Stimulated activated CD8-positive, alpha-beta memory T cell treated with anti-CD3 and anti-CD28 coated beads, Interleukin-4, amount 100 ng/mL, for 4 hours (primary cell): ENCODE results near the gene SPO11.

ENCODE experiments used
- DNase-seq, 2 donors: peaks; one replicate each; pipeline ENCODE4 v3.0.0-alpha.2; 2020; ENCODE audit warnings: low read depth in 2 of 2, low spot score in 1 of 2

The SPO11 gene, protein sequence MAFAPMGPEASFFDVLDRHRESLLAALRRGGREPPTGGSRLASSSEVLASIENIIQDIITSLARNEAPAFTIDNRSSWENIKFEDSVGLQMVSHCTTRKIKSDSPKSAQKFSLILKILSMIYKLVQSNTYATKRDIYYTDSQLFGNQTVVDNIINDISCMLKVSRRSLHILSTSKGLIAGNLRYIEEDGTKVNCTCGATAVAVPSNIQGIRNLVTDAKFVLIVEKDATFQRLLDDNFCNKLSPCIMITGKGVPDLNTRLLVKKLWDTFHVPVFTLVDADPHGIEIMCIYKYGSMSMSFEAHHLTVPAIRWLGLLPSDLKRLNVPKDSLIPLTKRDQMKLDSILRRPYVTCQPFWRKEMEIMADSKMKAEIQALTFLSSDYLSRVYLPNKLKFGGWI

DNA sequence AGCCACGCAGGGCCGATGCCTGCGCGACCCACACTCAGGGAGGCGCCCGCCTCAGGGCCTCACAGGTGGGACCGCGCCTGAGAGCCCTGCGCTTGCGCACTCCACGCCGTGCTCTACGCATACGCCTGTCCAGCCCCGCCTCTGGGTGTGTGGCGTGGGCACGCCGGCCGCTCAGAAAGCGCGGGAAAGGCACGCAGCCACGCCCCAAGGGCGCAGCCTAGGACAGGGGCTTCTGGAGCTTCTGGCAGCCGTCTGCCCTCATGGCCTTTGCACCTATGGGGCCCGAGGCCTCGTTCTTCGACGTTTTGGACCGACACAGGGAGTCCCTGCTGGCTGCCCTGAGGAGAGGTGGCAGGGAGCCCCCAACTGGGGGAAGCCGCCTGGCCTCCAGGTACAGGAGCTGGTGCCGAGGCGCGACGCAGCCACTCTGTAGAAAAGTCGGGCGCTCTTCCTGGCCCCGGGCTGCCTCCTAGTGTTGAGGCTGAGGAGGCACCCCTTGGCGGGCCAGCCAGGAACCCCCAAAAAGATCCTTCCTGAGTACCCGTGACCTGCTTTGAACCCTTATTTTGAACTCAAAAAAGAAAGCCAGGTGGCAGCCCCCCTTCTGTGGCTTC is at the start of gene SPO11:
SPO11 (plus strand) TSS at position 196 of the 614 bp plus-strand sequence; CDS start at position 261, 65 bp downstream.
- no peak for DNase-seq

DNA sequence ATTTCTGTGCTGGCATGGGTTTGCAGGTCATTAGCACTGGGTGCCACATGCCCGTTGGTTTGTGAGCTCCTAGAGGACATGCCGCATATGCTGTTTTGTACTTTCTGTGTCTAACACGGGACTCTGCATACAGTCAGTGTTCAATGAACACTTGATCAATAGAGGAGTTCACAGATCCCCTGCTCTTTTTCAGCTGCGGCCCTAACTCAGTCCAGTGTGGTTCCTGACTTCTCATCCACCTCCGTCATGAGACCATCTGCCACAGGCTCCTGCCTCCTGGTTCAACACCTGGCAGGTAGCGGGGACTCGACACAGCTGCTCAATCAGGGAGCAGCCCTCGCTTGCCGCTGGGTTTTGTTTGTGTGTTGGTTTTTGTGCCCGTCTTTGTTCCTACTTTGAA is 49.4 kb upstream of the SPO11 start:
- no peak for DNase-seq

DNA sequence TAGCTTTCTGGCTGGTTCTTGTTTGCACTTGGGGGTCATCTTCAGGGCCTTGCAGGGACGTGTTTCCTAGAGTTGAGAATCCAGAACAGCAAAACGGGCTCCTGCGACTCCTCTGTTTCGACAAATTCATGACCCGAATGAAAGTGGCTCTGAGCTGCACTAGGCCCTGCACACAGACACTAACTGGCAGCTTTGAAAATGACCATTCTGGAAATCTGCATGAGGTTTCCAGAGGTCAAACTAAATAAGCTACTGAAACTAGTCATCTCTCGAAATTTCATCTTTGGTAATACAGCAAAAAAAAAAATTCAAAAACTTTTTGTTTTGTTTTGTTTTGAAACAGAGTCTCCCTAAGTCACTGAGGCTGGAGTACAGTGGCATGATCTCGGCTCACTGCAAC is 47.7 kb upstream of the SPO11 start:
- no peak for DNase-seq

DNA sequence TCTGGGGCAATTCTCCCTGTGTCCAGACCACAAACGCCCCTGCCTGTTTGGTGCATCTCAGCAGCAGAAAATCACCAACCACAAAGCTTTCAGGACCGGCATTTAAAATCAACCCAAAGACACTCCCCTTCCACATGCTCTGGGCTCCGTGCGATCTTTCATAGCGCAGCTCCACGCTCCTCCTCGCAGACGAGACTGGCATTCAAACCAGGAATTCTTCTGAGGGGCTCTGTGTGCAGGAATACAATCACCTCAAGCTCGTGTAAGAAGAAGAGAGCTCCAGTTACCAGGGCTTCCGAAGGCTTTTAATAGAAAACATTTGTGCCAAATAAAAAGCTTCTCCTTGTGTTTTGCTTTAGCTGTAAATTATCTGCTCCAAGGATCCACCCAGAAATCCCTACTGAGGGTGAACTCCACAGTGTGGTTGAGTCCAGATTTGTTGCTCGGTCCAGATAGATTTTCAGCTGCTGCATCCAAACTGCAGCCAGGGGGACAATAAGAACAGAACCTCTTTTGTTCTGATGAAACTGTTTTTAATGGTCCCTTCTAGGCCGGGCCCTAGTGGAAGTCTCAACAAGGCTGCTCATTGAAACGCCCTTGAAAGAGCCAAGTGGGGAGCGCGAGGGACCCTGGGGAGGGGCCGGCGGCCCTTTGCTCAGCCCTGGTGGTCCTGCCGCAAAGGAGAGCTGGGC is 46.8 kb upstream of the SPO11 start:
- DNase-seq: no peak

DNA sequence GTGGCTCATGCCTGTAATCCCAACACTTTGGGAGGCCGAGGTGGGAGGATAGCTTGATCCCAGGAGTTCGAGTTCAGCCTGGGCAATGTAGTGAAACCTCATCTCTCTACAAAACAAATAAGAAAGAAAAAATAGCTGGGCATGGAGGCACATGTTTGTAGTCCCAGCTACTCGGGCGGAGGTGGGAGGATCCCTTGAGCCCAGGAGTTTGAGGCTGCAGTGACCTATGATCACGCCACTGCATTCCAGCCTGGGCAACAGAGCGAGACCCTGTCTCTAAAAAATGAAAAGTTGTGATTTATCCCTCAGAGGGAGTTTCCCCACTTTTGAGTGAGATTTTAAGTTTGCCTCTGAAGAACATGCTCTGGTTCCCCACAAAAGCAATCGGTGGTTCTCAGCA is 45.7 kb upstream of the SPO11 start:
- no peak for DNase-seq

DNA sequence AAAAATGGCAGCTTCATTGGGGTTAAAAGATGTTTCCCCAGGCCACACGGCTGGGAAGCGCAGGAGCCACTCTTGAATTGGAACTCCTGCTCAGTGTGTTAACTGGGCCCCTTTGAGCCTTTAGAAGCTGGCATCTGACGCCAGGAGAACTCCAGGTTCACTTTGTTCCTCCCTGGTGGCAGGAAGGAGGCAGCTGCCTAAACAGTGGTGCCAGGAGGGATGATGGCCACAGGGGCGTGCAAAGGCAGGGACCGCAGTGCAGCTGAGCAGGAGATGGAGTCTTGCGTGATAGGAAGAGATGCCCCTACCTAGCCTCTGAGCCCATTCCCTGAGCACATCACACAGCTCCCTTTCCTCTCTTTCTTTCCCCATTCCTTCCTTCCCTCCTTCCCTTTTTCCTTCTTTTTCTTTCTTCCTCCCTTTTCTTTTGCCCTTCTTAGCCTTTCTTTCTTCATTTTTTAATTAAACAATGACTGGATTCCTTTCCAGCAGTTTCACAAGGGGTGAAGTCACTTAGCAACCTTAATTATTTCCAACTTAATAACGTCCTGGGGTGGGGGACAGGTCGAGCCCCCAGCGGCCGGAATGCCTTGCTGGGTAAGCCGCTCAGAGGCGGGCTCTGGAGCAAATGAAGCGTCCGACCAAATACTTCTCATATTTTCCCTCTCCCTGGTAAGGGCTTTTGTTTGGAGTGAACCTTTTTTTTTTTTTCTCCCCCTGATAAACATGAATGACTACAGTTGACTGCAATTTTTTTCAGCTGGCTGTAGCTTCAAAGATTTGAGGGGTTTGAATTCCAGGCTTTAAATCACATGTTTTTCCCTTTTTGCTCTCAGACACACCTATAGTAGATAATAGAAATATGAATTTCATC is 42.4 kb upstream of the SPO11 start:
- no peak for DNase-seq

DNA sequence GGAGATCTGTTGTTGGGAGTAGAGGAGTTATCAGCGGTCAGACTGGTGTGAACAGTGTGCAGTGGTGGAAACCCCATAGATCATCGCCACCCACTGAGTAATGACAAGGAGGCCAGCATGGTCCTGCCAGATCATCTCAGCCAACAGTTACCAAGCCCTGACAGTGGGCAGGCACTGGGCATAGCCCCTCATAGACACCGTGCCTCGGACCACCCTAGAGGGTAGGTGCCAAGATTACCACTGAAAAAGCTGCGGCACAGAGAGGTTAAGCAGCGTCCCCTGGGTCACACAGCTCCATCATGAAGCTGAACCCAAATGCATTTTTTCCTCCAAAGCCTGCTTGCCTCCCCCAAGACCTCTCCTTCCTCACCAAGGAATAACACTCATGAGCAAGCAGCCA is 41.7 kb upstream of the SPO11 start:
- no peak for DNase-seq

DNA sequence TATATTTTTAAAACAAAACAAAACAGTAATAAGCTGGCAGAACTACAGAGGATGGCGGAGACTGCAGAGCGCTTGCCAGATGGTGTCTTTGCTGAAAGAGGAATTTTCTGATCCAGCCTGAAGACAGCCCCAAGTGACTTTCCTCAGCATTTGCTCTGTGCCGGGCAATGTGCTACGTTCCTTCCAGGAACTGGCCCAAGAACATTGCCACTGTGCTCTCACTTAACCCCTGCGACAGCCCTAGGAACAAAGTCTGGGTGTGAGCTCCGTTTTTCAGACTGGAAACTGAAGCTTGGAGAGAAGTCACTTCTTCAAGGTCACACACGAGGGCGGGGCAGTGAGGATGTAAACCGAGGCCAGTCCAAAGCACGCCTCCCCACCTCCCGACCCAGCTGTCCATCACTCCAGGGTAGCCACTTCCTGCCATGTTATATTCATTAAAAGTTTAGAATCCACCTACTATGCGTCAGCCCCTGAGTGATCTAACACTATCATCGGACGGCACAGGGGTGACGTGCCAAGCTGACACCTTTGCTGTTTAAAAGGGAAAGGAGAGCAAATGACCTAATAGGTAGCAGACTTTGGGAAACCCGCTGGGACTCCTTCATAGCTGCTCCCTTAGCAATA is 40.8 kb upstream of the SPO11 start:
- DNase-seq: no peak

DNA sequence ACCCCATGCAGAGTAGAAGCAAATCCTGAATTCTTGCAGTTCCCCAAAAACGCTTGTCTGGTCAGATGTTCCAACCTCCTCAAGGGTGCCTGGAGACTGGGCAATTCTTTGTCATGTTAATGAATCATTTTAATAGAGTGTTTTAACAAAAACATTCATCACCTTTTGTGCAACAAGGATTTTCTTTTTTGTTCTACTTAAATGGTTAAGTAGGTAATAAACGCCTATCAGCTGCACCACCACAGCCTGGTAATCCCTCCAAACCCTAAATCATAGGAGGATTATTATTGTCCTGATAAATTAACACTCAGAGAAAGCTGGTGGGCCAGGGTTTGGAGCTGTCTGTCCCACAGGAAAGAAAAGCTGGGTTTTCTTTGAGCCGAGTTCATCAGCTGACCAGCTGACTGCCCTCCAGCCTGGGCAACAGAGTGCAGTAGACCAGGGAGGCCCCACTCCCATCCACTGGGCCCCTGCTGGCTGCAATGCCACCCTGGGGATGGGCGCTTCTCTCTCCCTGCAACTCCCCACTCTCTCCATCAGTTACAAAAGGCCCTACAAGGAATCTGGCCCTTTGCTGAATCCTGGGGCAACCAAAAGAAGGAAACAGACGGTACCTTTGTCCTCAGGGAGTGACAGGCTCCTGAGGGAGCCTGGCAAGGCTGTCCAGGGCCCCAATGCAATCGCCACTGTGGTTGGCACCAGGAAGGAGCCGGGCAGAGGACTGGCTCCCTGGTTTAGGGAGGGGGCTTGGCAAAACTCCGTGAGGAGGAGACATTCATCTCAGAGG is 40.0 kb upstream of the SPO11 start:
- DNase-seq: no peak

DNA sequence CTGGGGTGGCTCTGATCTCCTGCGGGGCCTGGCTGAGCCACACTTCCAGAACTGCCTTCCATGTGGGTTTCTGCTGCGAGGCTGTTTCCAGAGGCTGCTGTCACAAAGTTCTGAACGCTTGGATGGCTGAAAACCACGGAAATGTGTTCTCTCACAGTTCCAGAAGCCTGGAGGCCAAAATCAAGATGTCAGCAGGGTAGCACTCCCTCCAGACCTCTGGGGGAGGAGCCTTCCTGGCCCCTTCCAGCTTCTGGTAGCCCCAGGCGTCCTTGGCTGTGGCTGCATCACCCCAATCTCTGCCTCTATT is 39.5 kb upstream of the SPO11 start:
- DNase-seq: no peak

DNA sequence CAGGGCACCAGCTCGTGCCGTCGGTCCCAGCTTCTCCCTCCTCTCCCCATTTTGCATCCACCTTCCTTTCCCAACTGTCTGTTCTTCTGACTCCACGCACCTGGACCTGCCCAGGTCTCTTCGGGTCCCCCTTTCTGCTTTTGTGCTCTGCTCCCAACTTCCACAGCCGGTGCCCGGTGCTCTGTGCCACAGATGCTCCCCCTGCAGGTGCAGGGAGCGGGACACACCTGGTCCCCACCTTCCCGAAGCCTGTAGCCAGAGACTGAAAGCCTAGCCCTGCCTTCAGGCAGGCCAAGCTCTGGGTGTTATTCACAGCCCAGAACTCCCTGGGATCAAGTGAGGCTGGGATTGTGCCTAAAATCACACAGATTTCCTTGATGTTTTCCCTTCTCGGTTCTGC is 38.6 kb upstream of the SPO11 start:
- no peak for DNase-seq

DNA sequence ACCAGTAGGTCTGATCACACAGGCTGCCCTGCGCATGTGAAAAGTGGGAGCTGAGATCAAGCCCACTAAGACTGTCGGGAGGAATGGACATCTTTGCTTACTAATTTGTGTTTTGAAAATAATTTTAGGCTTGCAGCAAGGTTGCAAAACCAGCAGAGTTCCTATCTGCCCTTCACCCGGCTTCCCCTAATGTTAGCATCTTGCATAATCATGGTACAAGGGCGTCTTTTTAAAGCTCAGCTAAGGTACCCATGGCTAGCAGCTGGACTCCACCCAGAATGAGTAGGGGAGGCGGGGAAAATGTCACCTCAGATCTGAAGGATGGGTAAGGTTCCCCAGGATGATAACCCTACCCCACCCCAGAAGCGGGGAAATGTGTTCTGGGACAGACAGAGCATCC is 37.9 kb upstream of the SPO11 start:
- no peak for DNase-seq

DNA sequence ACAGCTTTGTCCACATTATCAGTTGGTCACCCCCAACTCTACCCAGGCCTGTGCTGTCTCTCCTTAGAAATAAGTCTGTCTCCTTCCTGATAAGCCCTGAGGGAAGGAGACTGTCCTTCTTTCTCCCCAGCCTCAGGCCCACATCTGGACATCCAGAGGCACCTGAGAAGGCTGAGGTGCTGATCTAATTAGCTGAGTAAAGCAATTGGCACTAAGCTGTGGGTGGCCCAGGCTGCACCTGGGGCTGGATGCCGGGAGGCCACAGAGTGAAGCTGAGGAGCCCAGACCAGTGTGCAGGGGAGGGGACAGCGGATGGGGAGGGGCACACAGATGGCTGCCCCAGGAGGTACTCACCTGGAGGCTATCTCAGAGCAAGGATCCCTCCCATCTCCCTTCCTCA is 37.0 kb upstream of the SPO11 start:
- DNase-seq: no peak

DNA sequence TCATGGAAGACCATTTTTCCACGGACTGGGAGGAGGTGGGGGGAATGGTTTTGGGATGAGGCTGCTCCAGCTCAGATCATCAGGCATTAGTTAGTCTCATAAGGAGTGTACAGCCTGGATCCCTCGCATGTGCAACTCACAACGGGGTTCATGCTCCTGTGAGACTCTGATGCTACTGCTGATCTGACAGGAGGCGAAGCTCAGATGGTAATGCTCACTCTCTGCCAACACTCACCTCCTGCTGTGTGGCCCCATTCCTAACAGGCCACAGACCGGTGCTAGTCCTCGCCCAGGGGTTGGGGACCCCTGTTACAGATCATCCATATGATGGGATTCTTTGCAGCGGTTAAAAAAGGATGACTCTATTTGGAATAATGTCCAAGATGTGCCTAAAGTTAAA is 35.6 kb upstream of the SPO11 start:
- no peak for DNase-seq

DNA sequence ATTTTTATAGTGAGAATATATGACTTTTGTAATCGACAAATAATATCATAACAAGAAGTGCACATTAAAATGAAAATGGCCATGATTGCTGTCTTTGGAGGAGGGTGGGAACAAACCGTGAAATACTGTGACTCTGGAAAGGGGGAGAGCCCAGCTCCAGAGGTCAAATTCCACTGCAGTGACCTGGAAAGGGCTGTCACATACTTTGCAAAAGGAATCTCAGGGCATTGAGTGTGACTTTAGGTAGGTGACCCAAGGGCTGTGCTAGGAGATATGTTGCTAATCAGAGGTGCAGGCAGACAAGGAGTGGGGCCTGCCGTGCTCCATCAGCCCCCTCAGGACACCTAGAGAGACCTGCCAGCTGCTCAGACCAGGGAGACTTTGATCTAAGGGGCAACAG is 35.1 kb upstream of the SPO11 start:
- DNase-seq: no peak

DNA sequence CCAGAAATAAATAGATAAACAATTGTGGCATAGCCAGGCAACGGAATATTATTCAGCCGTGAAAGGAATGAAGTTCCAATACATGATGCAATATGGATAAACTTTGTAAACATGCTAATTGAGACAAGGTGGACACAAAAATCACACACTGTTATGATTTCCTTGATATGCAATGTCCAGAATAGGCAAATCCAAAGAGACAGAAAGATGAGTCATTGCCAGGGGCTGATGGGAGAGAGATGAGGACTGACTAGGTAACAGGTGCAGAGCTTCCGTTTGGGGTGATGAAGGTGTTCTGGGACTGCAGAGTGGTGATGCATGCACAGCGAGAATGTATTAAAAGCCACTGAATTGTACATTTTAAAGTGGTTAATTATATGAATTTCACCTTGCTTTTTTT is 31.1 kb upstream of the SPO11 start:
- no peak for DNase-seq

DNA sequence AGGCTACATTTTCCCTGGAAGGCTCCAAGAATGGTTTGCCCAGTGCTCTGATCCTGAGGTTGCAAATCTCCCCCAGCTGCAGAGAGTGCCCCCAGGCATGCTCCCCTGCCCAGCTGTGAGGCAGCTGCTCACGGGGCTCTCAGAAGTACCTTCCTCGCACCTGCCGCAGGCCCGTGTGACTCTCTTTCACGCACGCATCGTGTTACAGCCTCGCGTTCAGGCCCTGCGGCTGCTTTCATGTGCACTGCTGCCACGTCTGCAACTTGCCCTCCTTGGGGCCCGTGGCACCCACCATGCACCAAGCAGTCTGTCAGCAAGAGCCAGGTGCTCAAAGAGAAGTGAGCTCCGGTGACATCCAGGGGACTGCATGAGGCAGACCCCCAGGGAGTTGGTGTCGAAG is 28.6 kb upstream of the SPO11 start:
- DNase-seq: no peak

DNA sequence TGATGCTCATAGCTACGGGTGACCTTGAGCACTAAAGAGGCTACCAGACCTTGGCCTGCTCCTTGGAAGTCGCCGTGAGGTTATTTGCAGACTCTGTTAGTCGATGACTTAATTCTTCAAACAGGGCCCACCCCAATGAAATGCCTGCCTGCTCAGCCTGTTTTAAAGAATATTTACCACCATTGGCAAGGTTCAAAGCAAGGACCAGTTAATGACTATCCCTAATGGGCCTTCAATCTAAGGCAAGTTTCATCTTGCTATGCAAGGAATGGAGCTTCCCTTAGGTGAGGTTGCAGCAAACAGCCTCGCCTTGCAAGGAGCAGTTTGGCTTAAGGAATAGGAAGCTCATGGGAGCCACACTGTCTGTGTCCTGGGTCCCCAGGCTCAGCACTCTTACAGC is 22.9 kb upstream of the SPO11 start:
- DNase-seq: no peak

DNA sequence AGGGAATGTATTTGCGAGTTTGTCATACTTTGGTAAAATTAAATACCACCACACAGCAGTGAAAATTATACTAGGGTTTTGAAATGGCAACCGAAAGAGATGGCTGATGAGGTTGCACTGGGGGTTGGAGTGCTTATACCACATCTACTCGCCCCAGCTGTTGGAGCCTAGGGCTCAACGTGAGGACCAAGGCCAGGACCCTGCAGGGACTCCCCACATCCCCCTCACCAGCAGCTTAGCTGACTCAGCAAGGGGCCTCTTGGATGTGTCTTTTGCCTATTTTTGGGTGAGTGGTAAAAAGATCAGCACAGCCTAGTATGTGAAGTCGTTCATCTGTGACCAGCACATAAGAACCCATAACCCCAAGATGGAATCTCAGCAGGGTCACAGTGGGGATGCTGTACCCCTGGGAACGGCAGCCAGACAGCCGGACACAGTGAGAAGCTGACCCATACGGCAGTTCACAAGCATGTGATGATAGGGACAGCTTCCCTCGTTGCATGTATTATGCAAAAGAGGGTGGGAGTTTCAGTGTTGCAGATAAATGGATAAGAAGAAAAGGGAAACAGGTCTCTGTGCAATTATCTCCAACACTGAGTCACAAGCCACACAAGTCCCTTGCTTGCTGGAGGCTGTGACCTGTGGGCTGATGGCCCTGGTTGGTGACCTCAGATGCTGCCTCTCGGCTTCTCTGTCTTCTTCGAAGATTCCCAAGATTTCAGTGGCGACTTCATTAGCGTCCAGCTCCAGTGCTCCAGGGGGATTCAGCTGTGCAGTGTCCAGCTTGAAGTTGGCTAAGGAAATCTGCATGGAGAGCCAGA is 20.9 kb upstream of the SPO11 start:
- no peak for DNase-seq
